DND-41 (cell line): ENCODE results near the gene SLC24A4.

Source experiments
- CTCF ChIP-seq: IDR thresholded peaks from 2 replicates; pipeline ENCODE4 v1.5.1; 2012; ENCODE audit warnings: borderline replicate concordance, low read length, moderate library complexity, mild to moderate bottlenecking; ENCODE audit not compliant: poor library complexity, severe bottlenecking; ENCODE audit errors: extremely low read depth
- EZH2 ChIP-seq: IDR thresholded peaks from 3 replicates; pipeline ENCODE4 v1.6.1; 2012; ENCODE audit warnings: borderline replicate concordance, low read depth, mild to moderate bottlenecking, moderate library complexity, low read length, inconsistent platforms; ENCODE audit not compliant: severe bottlenecking

- TF ChIP-seq CTCF = no peak
- TF ChIP-seq EZH2 = no peak
Observed at GRCh38 chr14:92409043-92409442, 86.1 kb downstream of the SLC24A4 start.
